Measurements from ENCODE around the gene GAMT. TPM values are rescaled to one million over a fixed set of nuclear protein-coding genes. Genes with fewer than 3 reads are reported as not detected.

Gene GAMT
- total and polyA plus RNA-seq, 2 donors (not counting 1 experiment from before 2014, with no cell fraction given): 20.0 to 44.1 TPM

DNA sequence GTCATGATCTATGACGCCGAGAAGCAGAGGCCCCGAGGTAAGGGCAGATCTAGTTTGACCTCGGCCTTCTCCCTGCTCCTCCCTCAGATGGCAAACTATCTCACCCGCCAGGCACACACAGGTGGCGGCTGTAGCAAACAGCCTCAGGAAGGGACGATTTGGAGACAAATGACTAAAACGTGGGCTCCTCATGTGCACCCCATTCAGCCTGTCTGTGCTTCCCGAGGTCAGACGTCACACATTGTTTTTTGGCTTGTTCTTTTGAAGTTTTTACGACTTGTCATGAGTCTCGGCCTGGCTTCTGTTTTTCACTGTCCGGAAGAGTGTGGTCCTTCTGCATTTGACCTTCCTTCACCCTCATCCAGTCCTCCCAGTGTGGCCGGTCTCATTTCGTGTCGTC, 21.0 kb upstream of the GAMT start:
- Histone ChIP-seq H3K4me1 (ENCODE audit: control insufficient read depth, extremely low read depth, insufficient read depth, low read length) (no peaks in the 10 kb centered on the region), H3K27me3 (ENCODE audit: control insufficient read depth, insufficient read depth, low read length) (no peaks in the 10 kb centered on the region), H4K20me1 (ENCODE audit: control insufficient read depth, extremely low read depth, insufficient read depth, low read length) (no peaks in the 10 kb centered on the region), H3K9me3 (ENCODE audit: control insufficient read depth, insufficient read depth, low read depth, low read length) (no peaks in the 10 kb centered on the region), H3K36me3 (ENCODE audit: control insufficient read depth, insufficient read depth, low read length) (peaks cover 63% of the 10 kb centered on the region), H3K79me2 (ENCODE audit: control insufficient read depth, insufficient read depth, low read length) (peaks cover 69% of the 10 kb centered on the region), H2AFZ (ENCODE audit: low read length) (no peak overlapping the region), H3K4me2 (ENCODE audit: extremely low read depth, insufficient read depth, low read length) (no peak overlapping the region), H3K27ac (ENCODE audit: insufficient read depth, low read length) (no peak overlapping the region), H3K9ac (ENCODE audit: insufficient read depth, low read length) (no peak overlapping the region), H3K4me3 (replicated peaks in 1 of 4; ENCODE audit: control extremely low read depth in 1 of 4, insufficient read depth in 1 of 4, low read depth in 3 of 4, low read length in 4 of 4) (no peak overlapping the region)
- TF ChIP-seq, protein P1, sequence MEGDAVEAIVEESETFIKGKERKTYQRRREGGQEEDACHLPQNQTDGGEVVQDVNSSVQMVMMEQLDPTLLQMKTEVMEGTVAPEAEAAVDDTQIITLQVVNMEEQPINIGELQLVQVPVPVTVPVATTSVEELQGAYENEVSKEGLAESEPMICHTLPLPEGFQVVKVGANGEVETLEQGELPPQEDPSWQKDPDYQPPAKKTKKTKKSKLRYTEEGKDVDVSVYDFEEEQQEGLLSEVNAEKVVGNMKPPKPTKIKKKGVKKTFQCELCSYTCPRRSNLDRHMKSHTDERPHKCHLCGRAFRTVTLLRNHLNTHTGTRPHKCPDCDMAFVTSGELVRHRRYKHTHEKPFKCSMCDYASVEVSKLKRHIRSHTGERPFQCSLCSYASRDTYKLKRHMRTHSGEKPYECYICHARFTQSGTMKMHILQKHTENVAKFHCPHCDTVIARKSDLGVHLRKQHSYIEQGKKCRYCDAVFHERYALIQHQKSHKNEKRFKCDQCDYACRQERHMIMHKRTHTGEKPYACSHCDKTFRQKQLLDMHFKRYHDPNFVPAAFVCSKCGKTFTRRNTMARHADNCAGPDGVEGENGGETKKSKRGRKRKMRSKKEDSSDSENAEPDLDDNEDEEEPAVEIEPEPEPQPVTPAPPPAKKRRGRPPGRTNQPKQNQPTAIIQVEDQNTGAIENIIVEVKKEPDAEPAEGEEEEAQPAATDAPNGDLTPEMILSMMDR (conservative IDR thresholded peaks at IDR 0.05 in 1 of 2, IDR thresholded peaks at IDR 0.05 in 1 of 2; ENCODE audit: low read depth in 1 of 2, low read length in 2 of 2): no peak
- no peak for TF ChIP-seq EZH2 (IDR thresholded peaks at IDR 0.05; ENCODE audit: low read length, missing control alignments)
- no peak for DNase-seq (ENCODE audit: low read depth in 2 of 2)

DNA sequence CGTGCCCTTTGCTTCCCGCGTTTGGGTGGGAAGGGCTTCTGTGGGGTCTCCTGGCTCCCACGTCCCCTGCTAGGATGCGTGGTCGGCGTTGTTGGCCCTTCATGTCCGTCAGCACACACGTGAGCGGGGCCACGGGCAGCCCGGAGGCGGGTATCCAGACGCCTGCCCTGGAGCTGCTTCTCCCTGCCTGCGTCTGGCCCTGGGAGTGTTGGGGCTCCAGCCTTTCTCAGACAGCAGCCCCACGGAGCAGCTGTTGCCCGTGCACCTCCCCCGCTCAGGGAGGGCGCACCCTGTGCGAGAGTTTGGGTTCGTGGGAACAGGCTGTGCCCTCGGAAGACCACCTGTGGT, 20.6 kb upstream of the GAMT start:
- no peak for DNase-seq (ENCODE audit: low read depth in 2 of 2)
- H3K27ac ChIP-seq (ENCODE audit: insufficient read depth, low read length): no peak overlapping the region

DNA sequence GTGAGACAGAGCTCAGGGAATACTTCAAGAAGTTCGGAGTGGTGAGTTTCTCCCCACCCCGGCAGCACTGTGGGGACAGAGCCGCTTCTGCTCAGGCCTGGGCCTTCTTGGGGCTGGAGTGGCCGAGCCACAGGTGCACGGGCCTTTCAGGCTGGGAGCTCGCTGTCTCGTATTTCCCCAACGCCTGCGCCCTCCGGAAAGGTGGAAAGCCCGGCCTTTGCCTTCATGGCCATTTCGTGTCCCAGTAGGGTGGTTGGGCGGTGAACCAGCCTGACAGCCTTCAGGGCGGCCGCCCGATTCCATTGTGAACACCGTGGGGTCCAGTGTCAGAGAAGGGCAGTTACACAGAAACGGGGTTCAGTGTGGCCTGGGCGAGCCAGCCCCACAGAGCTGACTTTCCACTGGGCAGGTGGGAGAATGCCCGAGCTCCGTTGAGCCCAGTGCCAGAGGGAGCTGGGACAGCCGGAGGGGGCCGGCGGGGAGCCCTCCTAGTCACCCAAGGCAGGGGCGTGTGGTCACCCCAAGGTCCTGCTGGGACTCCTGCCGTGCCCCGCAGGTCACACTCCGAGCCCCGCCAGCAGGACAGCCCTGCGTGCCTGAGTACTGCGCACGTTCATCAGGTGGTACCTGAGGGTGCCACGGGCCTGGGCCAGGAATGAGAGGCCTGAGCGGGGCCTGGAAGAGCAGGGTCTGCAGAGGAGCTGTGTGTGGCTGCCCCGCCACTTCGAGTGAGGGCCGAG, 20.0 kb upstream of the GAMT start:
- peaks cover 79% of the 10 kb centered on the region for H3K79me2 ChIP-seq (ENCODE audit: control insufficient read depth, insufficient read depth, low read length)
- H3K4me2 ChIP-seq (ENCODE audit: extremely low read depth, insufficient read depth, low read length): no peak overlapping the region
- H3K4me1 ChIP-seq (ENCODE audit: control insufficient read depth, extremely low read depth, insufficient read depth, low read length): peaks cover 6% of the 10 kb centered on the region
- no peaks in the 10 kb centered on the region for H4K20me1 ChIP-seq (ENCODE audit: control insufficient read depth, extremely low read depth, insufficient read depth, low read length)
- no peaks in the 10 kb centered on the region for H3K27me3 ChIP-seq (ENCODE audit: control insufficient read depth, insufficient read depth, low read length)
- no peak overlapping the region for H3K9ac ChIP-seq (ENCODE audit: insufficient read depth, low read length)
- no peak overlapping the region for H2AFZ ChIP-seq (ENCODE audit: low read length)
- peaks cover 67% of the 10 kb centered on the region for H3K36me3 ChIP-seq (ENCODE audit: control insufficient read depth, insufficient read depth, low read length)
- no peak for DNase-seq (ENCODE audit: low read depth in 2 of 2)
- H3K4me3 ChIP-seq (replicated peaks in 1 of 4; ENCODE audit: control extremely low read depth in 1 of 4, insufficient read depth in 1 of 4, low read depth in 3 of 4, low read length in 4 of 4): no peak overlapping the region
- no peak for TF ChIP-seq EZH2 (IDR thresholded peaks at IDR 0.05; ENCODE audit: low read length, missing control alignments)
- TF ChIP-seq, protein P1 (conservative IDR thresholded peaks at IDR 0.05 in 1 of 2, IDR thresholded peaks at IDR 0.05 in 1 of 2; ENCODE audit: low read depth in 1 of 2, low read length in 2 of 2): no peak
- H3K9me3 ChIP-seq (ENCODE audit: control insufficient read depth, insufficient read depth, low read depth, low read length): no peaks in the 10 kb centered on the region
- H3K27ac ChIP-seq (ENCODE audit: insufficient read depth, low read length): no peak overlapping the region

More for the DNA sequence above, 20.6 kb upstream of the GAMT start:
- Histone ChIP-seq H3K9me3 (ENCODE audit: control insufficient read depth, insufficient read depth, low read depth, low read length) (no peaks in the 10 kb centered on the region), H3K4me1 (ENCODE audit: control insufficient read depth, extremely low read depth, insufficient read depth, low read length) (peaks cover under 1% of the 10 kb centered on the region), H3K36me3 (ENCODE audit: control insufficient read depth, insufficient read depth, low read length) (peaks cover 63% of the 10 kb centered on the region), H3K27me3 (ENCODE audit: control insufficient read depth, insufficient read depth, low read length) (no peaks in the 10 kb centered on the region), H3K4me2 (ENCODE audit: extremely low read depth, insufficient read depth, low read length) (no peak overlapping the region), H3K79me2 (ENCODE audit: control insufficient read depth, insufficient read depth, low read length) (peaks cover 73% of the 10 kb centered on the region), H4K20me1 (ENCODE audit: control insufficient read depth, extremely low read depth, insufficient read depth, low read length) (no peaks in the 10 kb centered on the region), H3K4me3 (replicated peaks in 1 of 4; ENCODE audit: control extremely low read depth in 1 of 4, insufficient read depth in 1 of 4, low read depth in 3 of 4, low read length in 4 of 4) (no peak overlapping the region), H3K9ac (ENCODE audit: insufficient read depth, low read length) (no peak overlapping the region), H2AFZ (ENCODE audit: low read length) (no peak overlapping the region)
- no peak for TF ChIP-seq EZH2 (IDR thresholded peaks at IDR 0.05; ENCODE audit: low read length, missing control alignments)
- TF ChIP-seq, protein P1 (conservative IDR thresholded peaks at IDR 0.05 in 1 of 2, IDR thresholded peaks at IDR 0.05 in 1 of 2; ENCODE audit: low read depth in 1 of 2, low read length in 2 of 2): no peak
